Keratinocyte (primary cell): ENCODE data around the gene NOL3. TPM values are rescaled to one million over a fixed set of nuclear protein-coding genes. Genes with fewer than 3 reads are reported as not detected.

Experiments used
- DNase-seq: peaks from one replicate; pipeline ENCODE4 v3.0.0-alpha.2; 2011; ENCODE audit warnings: low read depth, missing footprints, low spot score
- FAIRE-seq: peaks from 2 replicates; lab custom pipeline; 2011; peaks lifted over from hg19 to GRCh38; lab: Jason Lieb, UNC
- H2AFZ ChIP-seq: 2 replicates; pipeline ENCODE4 v1.6.0; 2012; ENCODE audit warnings: low read length, control low read depth, inconsistent platforms; ENCODE audit not compliant: control insufficient read depth
- H3K27ac ChIP-seq: 2 replicates; pipeline ENCODE4 v1.5.1; 2011; ENCODE audit warnings: low read length; ENCODE audit not compliant: control insufficient read depth, insufficient read depth
- H3K27me3 ChIP-seq: 3 replicates; pipeline ENCODE4 v1.6.0; 2011; ENCODE audit warnings: low read length; ENCODE audit not compliant: control insufficient read depth, insufficient read depth; ENCODE audit errors: extremely low read depth
- H3K36me3 ChIP-seq, 2 experiments: 2 replicates in 1 of 2; 3 replicates in 1 of 2; pipeline ENCODE4 v1.5.1; 2011; ENCODE audit warnings: low read length in 2 of 2, mild to moderate bottlenecking in 1 of 2; ENCODE audit not compliant: control insufficient read depth in 2 of 2, insufficient read depth in 2 of 2; ENCODE audit errors: extremely low read depth in 1 of 2
- H3K4me1 ChIP-seq: 3 replicates; pipeline ENCODE4 v1.5.1; 2011; ENCODE audit warnings: low read length; ENCODE audit not compliant: control insufficient read depth, insufficient read depth; ENCODE audit errors: extremely low read depth
- H3K4me2 ChIP-seq: 3 replicates; pipeline ENCODE4 v1.6.0; 2011; ENCODE audit warnings: low read depth, low read length; ENCODE audit not compliant: control insufficient read depth, insufficient read depth; ENCODE audit errors: extremely low read depth
- H3K4me3 ChIP-seq, 3 experiments: fragments of 200-600 bp in 1 of 3; sonication (generic) in 1 of 3; 2 replicates in 2 of 3; 3 replicates in 1 of 3; pipeline ENCODE4 v1.5.1; 2011 to 2016; ENCODE audit warnings: low read length in 3 of 3, mild to moderate bottlenecking in 3 of 3, control low read depth in 2 of 3, inconsistent platforms in 1 of 3, low read depth in 1 of 3, mixed read lengths in 1 of 3, mixed run types in 1 of 3, moderate library complexity in 1 of 3; ENCODE audit not compliant: control insufficient read depth in 2 of 3, insufficient read depth in 2 of 3; ENCODE audit errors: extremely low read depth in 1 of 3
- H3K79me2 ChIP-seq: 2 replicates; pipeline ENCODE4 v1.6.0; 2012; ENCODE audit warnings: low read length; ENCODE audit not compliant: control insufficient read depth, insufficient read depth
- H3K9ac ChIP-seq: 3 replicates; pipeline ENCODE4 v1.6.0; 2011; ENCODE audit warnings: low read length; ENCODE audit not compliant: control insufficient read depth, insufficient read depth; ENCODE audit errors: extremely low read depth
- H3K9me1 ChIP-seq: 3 replicates; pipeline ENCODE4 v1.6.0; 2011; ENCODE audit warnings: low read length; ENCODE audit not compliant: control insufficient read depth, insufficient read depth; ENCODE audit errors: extremely low read depth
- H3K9me3 ChIP-seq: 2 replicates; pipeline ENCODE4 v1.5.1; 2012; ENCODE audit warnings: low read depth, low read length; ENCODE audit not compliant: control insufficient read depth
- H4K20me1 ChIP-seq: 3 replicates; pipeline ENCODE4 v1.6.0; 2011; ENCODE audit warnings: low read length; ENCODE audit not compliant: control insufficient read depth, insufficient read depth; ENCODE audit errors: extremely low read depth
- EZH2 ChIP-seq: IDR thresholded peaks from one replicate; pipeline ENCODE4 v1.6.1; 2012; ENCODE audit warnings: inconsistent platforms, mild to moderate bottlenecking, low read length, moderate library complexity
- dilution Hi-C: fragments of 300-500 bp; cut with MboI; formaldehyde crosslinking; loops from one replicate; pipeline ENCODE4 v1.7.0; 2020; ENCODE audit warnings: low sequenced_read_pairs; ENCODE audit not compliant: extremely low pct_ligation_motif_present
- polyA plus RNA-seq, 5 experiments: library from polyadenylated mRNA; depleted of rRNA in 3 of 5; stranded (reverse) in 3 of 5; stranded (forward) in 1 of 5; unstranded in 1 of 5; fragments of >200 nt; gene quantifications; 1 replicate in 1 of 5; 2 replicates in 3 of 5; 3 replicates in 1 of 5; pipeline versions ENCODE4 v1.2.1 to v1.2.3, GENCODE V29; 2011 to 2012; ENCODE audit warnings: missing spikeins in 2 of 5, low read depth in 1 of 5, low replicate concordance in 1 of 5
- TF ChIP-seq, protein P1 (sequence below), 3 experiments: IDR thresholded peaks in 1 of 3; conservative IDR thresholded peaks in 1 of 3; optimal IDR thresholded peaks in 1 of 3; 2 replicates in 2 of 3; 3 replicates in 1 of 3; pipeline versions ENCODE3 to v1.5.1; 2011; ENCODE audit warnings: low read length in 3 of 3, mild to moderate bottlenecking in 3 of 3, moderate library complexity in 2 of 3, control low read depth in 1 of 3, inconsistent platforms in 1 of 3; ENCODE audit not compliant: insufficient read depth in 2 of 3; ENCODE audit errors: extremely low read depth in 1 of 3

The NOL3 gene
- polyA plus RNA-seq, 1 donor (not counting 4 experiments of a cell fraction or from before 2014, with no cell fraction given), result 16.8 TPM

DNA sequence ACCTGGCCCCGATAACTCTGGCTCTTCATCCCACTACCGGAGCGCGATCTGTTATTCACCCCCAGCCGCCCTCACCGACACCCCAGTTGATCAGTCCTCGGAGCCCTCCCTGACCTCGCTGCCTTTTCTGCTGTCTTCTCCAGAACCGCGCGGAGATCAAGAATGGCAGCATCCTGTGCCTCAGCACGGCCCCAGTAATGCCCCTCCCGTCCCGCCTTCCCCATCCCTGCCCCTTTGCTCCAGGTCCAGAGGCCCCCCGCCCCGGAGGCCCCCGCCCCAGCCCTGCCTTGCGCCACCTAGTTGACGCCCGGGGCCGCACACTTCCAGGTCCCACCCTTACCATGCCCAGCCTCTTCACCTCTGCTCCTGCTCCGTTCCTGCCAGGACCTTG, 29.5 kb downstream of the NOL3 start:
- H3K9ac ChIP-seq, result peak overlapping the region; percentile 72
- peaks cover 25% of the 10 kb centered on the region for H3K79me2 ChIP-seq
- H3K36me3 ChIP-seq, result peaks cover 37 to 39% of the 10 kb centered on the region in 2 experiments
- peaks cover 2% of the 10 kb centered on the region for H3K9me1 ChIP-seq
- no peak overlapping the region for H3K27ac ChIP-seq
- dilution Hi-C loops, result no loop called here
- no peak for TF ChIP-seq EZH2
- TF ChIP-seq, protein P1, sequence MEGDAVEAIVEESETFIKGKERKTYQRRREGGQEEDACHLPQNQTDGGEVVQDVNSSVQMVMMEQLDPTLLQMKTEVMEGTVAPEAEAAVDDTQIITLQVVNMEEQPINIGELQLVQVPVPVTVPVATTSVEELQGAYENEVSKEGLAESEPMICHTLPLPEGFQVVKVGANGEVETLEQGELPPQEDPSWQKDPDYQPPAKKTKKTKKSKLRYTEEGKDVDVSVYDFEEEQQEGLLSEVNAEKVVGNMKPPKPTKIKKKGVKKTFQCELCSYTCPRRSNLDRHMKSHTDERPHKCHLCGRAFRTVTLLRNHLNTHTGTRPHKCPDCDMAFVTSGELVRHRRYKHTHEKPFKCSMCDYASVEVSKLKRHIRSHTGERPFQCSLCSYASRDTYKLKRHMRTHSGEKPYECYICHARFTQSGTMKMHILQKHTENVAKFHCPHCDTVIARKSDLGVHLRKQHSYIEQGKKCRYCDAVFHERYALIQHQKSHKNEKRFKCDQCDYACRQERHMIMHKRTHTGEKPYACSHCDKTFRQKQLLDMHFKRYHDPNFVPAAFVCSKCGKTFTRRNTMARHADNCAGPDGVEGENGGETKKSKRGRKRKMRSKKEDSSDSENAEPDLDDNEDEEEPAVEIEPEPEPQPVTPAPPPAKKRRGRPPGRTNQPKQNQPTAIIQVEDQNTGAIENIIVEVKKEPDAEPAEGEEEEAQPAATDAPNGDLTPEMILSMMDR (optimal IDR thresholded peaks at IDR 0.05 in 1 of 3, IDR thresholded peaks at IDR 0.05 in 1 of 3, conservative IDR thresholded peaks at IDR 0.05 in 1 of 3; ENCODE audit: extremely low read depth in 1 of 3, insufficient read depth in 2 of 3, low read length in 3 of 3), result peak in 2 of 3 experiments; percentile 19 to 61
- DNase-seq (no peak), FAIRE-seq (no peak)
- H3K27me3 ChIP-seq, result no peaks in the 10 kb centered on the region
- peaks cover 18% of the 10 kb centered on the region for H3K4me1 ChIP-seq
- peak overlapping the region; percentile 54 to 72 (median 70) for H3K4me3 ChIP-seq
- H2AFZ ChIP-seq, result no peak overlapping the region
- H3K9me3 ChIP-seq, result no peaks in the 10 kb centered on the region
- H4K20me1 ChIP-seq, result no peaks in the 10 kb centered on the region
- H3K4me2 ChIP-seq, result peak overlapping the region; percentile 86

GRCh38 chr16:67200491-67200890, 30.2 kb downstream of the NOL3 start:
- Histone ChIP-seq H3K36me3 (peaks cover 30 to 35% of the 10 kb centered on the region in 2 experiments), H3K27ac (no peak overlapping the region), H3K4me1 (peaks cover 18% of the 10 kb centered on the region), H3K79me2 (peaks cover 20% of the 10 kb centered on the region), H3K4me3 (peak overlapping the region; percentile 54 to 70 (median 62)), H4K20me1 (no peaks in the 10 kb centered on the region), H3K9ac (peak overlapping the region; percentile 72), H3K9me3 (no peaks in the 10 kb centered on the region), H2AFZ (no peak overlapping the region), H3K9me1 (peaks cover 2% of the 10 kb centered on the region), H3K27me3 (no peaks in the 10 kb centered on the region), H3K4me2 (peak overlapping the region; percentile 84)
- no peak for TF ChIP-seq EZH2
- TF ChIP-seq, protein P1 (optimal IDR thresholded peaks at IDR 0.05 in 1 of 3, IDR thresholded peaks at IDR 0.05 in 1 of 3, conservative IDR thresholded peaks at IDR 0.05 in 1 of 3; ENCODE audit: extremely low read depth in 1 of 3, insufficient read depth in 2 of 3, low read length in 3 of 3), result no peak
- no peak for FAIRE-seq
- dilution Hi-C loops, result no loop called here
- no peak for DNase-seq
